ENCODE data around the gene PXMP4.
"Not testable (repeated sequence)": the region's sequence is repeated elsewhere in the genome, so short reads cannot be mapped to it uniquely, and the experiment has no call there.

The PXMP4 gene

DNA sequence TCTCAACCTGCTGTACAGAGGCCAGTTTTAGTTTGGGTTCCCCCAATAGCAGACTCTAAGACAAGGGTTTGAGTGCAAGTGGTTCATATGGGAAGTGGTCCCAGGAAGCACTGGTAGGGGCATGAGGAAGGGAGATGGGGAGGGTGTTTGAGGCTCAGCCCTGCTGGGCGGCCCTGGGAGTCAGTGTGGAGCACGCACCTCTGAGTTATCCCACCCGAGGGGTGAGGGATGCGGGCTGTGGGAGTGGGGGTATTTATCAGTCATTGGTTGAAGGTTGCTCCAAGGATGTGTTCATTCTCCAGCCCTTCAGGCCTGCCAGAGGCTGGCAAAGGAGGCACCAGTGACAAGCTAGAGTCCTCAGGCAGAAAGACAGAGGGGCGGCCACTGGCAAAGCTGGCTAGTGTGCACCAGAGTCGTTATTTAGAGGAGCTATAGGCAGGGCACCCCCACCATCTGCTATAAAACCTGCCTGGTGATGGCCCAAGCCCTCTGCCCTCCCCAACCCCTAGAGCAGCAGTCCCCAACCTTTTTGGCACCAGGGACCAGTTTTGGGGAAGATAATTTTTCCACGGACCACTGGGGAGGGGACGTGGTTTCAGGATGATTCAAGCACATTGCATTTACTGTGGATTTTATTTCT is 16.5 kb downstream of the PXMP4 start:
- DNase-seq (ENCODE audit: low spot score) = no peak

DNA sequence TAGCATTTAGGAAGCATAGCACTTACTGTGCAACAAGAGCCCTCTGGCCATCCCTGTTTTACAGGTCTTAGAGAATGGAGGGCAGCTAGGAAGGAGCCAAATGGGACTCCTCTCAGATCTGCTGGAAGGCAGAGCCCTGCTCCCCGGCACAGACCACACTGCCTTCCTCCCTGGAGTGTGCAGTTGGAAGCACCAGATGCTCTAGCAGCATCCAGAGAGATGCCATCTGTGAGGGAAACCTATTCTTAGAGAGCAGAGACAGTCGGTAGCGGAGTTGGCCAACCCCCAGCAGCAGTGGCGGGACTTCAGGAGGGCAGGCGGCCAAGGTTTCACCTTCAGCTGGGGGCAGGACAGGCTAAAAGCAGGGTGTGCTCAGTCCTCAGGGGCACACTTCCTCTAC is 17.2 kb downstream of the PXMP4 start:
- no peak for DNase-seq (ENCODE audit: low spot score)

DNA sequence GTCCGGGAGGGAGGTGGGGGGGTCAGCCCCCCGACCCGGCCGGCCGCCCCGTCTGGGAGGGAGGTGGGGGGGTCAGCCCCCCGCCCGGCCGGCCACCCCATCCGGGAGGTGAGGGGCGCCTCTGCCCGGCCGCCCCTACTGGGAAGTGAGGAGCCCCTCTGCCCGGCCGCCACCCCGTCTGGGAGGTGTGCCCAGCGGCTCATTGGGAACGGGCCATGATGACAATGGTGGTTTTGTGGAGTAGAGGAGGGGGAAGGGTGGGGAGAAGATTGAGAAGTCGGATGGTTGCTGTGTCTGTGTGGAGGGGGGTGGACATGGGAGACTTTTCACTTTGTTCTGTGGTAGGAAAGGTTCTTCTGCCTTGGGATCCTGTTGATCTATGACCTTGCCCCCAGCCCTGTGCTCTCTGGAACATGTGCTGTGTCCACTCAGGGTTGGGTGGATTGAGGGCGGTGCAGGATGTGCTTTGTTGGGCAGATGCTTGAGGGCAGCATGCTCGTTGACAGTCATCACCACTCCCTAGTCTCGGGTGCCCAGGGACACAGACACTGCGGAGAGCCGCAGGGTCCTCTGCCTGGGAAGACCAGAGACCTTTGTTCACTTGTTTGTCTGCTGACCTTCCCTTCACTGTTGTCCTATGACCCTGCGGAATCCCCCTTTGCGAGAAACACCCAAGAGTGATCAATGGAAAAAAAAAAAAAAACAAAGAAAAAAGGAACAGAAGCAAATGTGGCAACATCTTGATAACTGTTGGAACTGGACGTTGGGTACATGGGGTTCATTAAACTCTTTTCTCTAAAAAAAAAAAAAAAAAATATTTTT is 18.3 kb downstream of the PXMP4 start:
- no peak for DNase-seq (ENCODE audit: low spot score)

DNA sequence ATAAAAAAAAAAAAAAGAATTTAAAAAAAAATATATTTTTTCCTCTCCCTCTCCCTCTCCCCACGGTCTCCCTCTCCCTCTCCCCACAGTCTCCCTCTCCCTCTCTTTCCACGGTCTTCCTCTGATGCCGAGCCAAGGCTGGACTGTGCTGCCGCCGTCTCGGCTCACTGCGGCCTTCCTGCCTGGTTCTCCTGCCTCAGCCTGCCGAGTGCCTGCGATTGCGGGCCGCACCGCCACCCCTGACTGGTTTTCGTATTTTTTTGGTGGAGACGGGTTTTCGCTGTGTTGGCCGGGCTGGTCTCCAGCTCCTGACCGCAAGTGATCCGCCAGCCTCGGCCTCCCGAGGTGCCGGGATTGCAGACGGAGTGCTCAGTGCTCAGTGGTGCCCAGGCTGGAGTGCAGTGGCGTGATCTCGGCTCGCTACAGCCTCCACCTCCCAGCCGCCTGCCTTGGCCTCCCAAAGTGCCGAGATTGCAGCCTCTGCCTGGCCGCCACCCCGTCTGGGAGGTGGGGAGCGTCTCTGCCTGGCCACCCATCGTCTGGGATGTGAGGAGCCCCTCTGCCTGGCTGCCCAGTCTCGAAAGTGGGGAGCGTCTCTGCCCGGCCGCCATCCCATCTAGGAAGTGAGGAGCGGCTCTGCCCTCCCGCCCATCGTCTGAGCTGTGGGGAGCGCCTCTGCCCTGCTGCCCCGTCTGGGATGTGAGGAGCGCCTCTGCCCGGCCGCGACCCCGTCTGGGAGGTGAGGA is 19.2 kb downstream of the PXMP4 start:
- not testable (repeated sequence) for DNase-seq (ENCODE audit: low spot score)

DNA sequence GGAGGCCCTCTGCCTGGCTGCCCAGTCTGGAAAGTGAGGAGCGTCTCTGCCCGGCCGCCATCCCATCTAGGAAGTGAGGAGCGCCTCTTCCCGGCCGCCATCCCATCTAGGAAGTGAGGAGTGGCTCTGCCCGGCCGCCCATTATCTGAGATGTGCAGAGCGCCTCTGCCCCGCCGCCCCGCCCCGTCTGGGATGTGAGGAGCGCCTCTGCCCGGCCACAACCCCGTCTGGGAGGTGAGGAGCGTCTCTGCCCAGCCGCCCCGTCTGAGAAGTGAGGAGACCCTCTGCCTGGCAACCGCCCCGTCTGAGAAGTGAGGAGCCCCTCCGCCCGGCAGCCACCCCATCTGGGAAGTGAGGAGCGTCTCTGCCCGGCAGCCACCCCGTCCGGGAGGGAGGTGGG is 21.1 kb downstream of the PXMP4 start:
- DNase-seq (ENCODE audit: low spot score) = not testable (repeated sequence)

DNA sequence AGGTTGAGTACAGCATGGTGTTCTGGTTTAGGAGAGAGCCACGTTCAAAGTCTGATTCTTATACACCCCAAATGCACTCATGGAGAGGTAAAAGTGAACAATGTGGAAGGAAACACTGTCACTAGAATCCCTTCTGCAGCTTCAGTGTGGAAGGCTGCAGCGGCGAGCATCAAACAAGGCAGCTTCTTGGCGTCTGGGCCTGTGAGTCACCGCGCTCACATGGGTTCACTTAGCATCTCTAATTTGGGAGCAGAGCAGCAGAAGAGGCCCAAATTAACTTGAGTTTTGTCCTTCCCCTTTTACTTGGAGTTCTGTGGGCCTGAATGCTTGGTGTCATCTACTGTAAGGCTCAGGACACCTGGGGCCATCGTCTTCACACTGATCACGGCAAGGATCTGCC is 23.0 kb downstream of the PXMP4 start:
- no peak for DNase-seq (ENCODE audit: low spot score)

DNA sequence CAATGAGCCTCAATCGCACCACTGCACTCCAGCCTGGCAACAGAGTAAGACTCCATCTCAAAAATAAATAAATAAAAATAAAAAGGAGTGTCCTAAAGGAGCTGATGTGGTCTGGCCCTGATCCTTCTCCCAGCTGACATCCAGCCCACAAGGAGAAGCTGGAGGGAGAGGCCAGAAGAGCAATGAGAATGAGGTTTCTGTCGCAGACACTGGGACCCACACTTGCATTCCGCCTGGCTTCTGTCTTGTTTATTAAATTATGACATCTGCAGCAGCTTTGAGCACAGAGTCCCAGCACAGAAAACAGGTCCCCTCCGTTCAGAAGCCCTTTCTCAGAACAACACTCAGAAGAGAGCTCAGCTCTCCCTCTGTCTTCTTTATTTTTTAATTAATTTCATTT is 23.7 kb downstream of the PXMP4 start:
- DNase-seq (ENCODE audit: low spot score) = no peak

DNA sequence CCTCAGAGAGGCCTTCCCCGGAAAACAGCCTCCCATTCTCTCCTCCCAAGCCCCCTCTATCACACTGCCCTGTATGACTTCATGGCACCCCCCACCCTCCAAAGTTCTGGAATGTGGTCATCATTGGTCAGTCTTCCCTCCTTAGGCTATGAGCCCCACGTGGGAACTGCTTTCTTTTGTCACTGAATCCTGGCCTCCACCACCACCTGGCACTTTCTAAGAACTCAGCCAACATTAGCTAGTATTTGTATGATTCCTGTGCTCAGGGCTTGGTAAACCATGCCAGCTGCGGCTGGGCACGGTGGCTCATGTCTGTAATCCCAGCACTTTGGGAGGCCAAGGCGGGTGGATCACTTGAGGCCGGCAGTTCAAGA is 25.5 kb downstream of the PXMP4 start:
- DNase-seq (ENCODE audit: low spot score) = no peak

DNA sequence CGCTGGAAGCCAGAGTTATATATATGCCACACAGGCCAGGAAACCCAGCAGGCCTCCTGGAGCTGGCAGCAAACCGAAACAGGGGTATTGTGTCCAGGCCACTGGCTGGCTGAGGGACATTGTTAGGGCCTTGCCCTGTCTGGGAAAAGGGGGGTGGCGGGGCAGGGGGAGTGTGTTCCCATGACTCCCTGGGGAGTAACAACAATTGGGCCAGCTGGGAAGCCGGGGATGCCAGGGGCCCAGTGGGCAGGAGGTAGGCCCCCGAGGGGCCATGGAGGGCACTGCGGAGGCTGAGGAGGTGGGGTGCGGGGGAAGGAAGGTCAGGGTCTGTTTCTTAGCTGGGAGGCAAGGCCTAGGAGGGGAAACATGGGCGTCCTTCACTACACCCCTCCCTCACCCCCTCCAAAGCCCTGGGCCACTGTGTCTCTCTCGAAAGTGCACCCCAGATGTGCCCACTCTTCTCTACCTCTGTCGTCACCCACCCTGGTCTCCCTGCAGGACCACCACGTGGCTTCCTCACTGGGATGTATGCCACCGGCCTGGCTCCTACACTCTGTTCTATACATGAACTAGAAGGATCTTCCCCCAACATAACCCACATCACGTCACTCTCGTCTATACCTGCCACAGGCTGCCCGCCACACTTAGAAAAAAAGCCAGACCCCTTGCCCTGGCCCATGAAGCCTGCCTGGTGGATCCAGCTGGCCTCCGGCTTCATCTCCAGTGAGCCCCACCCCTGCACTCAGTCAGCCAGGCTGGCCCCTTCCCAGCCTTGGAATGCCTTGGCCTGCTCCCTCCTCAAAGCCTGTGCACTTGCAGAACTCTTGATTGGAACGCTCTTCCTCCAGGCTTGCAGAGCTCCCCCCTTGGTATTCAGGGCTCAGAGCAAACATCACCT is 26.1 kb downstream of the PXMP4 start:
- no peak for DNase-seq (ENCODE audit: low spot score)

DNA sequence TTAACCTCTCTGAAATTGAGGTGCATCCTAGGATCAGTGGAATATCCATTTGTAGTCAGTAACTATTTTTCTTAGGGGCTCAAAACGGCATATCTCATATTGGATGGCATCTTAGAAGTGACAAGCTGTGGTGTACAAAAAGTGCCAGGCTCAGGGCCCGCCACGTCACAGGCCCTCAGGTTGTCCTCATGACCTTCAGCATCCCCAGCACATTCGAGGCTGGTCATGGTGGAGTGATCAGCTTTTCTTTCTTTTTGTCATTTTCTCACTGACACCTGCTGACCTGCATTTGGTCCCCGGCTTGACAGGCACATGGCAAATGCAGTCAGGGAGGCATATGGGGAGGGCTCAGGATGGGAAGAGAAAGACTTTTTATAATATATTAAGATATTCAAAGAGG is 26.8 kb downstream of the PXMP4 start:
- no peak for DNase-seq (ENCODE audit: low spot score)

DNA sequence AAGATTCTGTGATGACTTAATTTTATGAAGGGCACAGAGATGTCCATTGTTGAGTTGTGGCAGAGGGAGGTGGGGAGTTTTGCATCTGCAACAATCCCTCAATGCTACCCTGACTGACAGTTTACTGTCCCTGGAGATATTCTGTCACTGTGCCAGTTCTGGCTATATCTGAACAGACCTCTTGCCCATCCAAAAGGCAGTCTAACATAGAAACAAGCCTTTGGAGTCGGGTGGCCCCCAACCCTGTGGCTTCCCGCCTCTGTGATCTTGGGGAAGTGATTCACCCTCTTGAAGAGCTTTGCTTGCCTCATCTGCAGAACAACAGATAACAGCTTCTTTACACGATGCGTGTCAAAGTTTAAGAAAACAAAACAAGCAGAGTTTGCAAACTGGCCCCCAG is 30.1 kb downstream of the PXMP4 start:
- DNase-seq (ENCODE audit: low spot score) = no peak

DNA sequence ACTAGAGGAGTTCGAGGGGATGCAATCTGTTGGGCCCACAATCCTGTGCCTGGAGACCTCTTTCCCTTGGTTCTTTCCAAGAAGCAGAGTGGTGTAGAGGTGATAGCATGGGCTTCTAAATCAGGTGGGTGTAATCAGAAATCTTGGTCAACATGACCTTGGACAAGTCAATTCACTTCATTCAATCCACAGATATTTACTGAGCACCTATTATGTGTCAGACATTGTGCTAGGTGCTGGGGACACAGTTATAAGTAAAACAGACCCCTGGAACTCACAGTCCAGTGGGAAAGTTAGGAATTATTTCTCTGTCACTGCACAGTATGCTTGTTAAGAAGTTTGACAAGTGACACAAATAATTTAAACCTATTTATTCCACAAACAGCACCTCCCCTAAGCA is 30.6 kb downstream of the PXMP4 start:
- no peak for DNase-seq (ENCODE audit: low spot score)

DNA sequence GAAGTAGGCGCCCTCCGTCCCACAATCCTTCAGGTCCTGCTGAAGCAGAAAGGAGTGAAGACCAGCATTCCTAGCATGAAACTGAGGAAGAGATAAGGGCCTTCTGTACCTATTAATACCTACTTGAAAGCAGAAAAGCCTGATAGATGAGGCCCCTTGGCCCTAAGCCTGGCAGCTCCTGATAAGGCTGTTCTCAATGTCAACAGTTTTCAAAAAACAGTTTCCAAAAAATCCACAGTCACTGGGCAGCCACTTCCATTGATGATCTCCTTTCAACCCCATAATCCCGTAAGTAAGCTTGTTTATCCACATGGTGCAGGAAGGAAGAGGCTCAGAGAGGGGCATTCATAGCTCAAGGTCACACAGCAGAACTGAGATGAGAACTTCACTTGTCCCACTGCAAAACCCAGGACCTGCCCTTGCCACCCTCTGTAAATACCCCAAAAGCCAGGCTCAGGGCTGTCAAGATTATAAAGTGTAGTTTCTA is 31.1 kb downstream of the PXMP4 start:
- no peak for DNase-seq (ENCODE audit: low spot score)

DNA sequence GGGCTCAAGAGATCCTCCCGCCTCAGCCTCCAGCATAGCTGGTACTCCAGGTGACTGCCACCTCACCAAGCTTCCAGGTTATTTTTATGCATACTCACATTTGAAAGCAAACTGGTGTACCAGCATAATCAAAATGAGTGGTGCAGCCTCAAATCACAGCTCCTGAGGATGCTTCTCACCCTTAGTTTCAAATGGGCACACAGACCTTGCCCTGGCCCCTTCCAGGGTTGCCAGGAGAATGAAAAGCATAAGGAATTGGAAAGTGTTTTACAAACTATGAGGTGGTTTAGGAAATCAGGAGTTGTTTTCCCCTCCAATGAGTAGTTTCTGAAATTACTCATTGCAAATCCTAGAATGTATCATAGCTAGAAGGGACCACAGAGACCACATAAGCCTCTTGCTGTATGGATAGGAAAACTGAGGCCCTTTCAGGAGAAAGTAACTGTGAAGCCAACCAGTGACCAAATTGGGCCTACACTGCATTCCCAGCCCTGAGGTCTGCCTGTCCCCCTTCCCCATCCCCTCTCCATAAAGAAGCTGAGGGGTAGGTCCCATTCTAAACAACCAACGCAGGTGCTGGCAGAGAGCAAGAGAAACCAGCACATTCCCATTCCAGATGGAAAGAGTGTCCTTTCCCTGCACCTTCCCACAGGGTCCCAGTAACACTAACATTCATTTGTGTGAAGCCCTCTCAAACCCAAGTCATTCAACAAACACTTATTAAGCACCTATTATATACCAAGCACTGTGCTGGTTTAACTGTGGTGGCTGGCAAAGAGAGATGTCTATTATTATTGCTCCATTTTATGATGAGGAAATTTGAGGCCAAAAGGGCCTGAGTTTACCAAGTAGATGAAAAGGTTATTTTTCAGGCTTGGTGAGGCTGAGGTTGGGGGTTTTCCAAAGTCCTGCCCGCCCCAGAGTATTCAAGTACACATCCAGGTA is 31.8 kb downstream of the PXMP4 start:
- no peak for DNase-seq (ENCODE audit: low spot score)

DNA sequence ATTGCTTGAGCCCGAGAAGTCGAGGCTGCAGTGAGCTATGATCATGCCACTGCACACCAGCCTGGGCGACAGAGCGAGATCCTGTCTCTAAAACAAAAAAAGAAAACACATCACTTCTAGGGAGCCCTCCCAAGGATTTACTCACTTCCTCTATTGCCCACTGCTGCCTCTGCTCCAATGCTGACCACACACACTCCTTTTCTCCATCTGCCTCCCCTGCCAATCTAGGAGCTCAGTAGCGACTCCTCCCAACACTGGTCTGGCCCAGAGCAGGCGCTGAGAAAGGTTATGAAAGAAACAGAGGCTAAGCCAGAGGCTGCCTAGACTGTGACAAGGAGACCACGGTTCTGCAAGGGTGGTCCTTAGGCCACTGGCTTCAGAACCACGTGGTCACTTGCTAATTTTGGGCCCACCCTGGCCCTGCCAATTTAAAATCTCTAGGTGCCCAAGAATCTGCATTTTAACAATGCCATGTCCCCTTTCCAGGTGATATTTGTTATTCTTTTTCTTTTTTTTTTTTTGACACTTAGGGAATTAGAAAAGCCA is 32.7 kb downstream of the PXMP4 start:
- no peak for DNase-seq (ENCODE audit: low spot score)

DNA sequence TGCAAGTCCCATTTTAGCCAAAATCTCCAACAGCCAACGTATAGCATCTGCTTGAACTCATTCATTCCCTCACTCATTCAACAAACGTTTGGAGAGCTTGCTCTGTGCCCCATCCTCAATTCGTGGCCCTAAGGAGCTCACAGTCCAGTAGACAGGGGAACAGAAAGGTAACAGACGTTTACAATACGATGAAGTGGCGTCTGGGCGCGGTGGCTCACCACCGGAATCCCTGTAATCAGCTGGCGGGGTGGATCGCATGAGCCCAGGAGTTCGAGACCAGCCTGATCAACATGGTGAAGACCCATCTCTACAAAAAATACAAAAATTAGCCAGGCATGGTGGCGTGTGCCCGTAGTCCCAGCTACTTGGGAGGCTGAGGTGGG is 33.1 kb downstream of the PXMP4 start:
- DNase-seq (ENCODE audit: low spot score) = no peak

DNA sequence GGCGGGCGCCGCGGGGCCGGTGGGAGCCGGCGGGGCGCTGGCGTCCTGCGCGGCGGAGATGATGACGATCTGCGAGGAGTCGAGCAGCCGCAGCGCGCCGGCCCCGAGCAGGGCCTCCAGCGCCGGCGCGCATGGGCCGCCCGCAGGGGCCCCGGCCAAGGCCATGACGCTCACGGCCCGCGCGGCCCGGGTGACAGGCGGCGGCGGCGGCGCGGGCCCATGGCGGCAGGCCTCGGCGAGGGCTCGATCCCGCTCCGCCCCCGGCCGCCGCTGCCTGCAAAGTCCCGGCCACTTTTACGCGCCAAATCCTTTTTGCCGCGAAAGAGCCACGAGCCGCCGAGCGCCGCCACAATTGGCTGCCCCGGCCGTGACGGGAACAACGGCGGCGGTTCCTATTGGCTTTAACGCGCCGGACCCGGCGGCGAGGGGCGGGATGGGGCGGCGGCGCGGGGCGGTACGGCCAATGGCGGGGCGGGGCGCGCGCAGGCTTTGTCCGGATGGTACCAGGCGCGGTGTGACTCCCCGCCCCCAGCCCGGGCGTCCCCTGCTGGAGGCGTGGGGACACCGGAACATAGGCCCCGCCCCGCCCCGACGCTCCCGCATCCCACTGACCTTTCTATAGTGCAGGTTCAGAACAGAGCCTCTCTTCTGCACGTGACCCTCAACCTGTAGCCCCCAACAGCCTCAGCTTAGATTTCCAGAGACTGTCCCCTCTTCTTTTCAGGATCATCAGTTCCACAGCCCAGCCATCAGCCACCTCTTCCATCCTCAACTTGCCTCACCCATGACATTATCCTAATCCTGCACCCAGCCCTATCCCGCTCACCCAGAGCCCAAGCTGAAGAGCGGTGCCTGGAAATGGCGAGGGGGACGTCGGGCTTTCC is 33.8 kb downstream of the PXMP4 start, which contains the start of gene E2F1:
Gene E2F1 (minus strand): TSS at position 286 of the 884 bp plus-strand sequence. CDS start 121 bp downstream, at position 165.
- DNase-seq (ENCODE audit: low spot score) = peak; percentile 98

DNA sequence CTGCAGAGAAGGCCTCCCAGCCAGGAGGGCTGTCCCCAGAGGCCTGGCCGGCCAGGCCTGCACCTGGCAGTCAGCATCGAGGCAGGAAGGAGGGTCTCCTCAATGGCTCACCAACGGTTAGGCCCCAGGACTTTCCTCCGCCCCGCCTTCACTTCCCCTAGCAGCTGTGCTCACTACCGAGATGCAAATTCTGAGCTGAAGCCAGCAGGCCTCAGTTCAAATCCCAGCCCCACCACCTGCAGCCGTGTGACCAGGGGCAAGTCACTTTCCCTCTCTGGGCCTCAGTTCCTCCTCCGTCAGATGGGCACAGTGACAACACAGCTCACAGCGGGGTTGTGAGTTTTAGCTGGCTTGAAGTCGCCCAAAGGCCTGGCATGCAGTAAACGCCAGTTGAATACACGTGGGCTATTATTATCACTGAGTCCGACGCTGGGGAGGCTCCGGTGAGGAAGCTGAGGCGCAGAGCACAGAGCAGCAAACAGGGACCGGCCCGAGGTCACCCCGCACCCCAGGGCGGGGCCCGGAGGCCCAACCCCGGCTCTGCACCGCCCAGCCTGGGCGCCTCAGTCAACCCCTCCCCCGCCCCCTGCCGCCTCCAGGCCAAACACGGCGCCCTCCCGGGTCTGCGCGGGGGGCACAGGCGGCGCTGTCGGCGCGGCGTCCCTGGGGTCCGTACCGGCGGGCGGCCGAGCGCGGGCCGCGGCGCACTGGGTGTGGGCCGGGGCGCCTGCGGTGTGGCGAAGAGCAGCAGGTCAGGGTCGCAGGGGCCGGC is 34.6 kb downstream of the PXMP4 start:
- DNase-seq (ENCODE audit: low spot score) = no peak

Measured in left forelimb (tissue), 1 donor.